Measurements from ENCODE around the gene HRCT1. TPM values are rescaled to one million over a fixed set of nuclear protein-coding genes. Genes with fewer than 3 reads are reported as not detected.

Gene HRCT1
- total RNA-seq, 2 donors from 2014 or later, result 4.9 to 12.5 TPM

DNA sequence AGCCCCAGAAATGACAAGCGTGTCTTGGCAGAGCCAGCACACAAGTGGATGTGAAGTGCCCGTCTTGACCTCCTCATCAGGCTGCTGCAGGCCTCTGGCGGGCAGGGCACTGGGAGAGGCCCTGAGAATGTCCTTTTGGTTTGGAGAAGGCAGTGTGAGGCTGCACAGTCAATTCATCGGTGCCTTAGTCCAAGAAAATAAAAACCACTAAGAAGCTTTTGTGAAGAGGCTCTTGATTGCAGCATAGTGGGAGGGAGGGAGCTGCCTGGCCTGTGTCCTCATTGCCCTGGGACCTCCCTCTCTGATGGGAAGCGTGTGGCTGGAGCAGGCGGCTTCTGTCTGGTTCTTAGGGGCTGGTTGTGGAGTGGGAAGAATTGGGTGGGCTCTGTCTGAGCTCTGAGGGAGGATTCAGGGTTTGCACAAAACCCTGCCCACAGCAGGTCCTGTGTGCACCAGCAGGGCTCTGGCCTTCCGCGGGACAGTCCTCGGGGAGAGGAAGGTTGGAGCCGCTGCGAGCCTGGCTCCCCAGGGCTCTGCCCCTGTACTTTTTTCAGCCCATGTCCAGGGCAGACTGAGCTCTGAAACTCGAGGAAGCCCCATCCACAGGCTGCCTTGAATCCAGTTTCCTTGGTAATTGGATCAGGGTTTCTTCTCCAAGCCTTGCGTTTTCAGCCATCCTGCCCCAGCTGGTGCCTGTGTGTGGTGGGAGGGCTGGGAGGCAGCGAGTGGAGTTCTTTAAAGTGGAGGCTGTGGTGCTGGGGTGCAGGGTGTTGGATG is 1.1 kb downstream of the HRCT1 start:
- peak; percentile 87 for DNase-seq (ENCODE audit: low spot score)
- TF ChIP-seq, protein P1, sequence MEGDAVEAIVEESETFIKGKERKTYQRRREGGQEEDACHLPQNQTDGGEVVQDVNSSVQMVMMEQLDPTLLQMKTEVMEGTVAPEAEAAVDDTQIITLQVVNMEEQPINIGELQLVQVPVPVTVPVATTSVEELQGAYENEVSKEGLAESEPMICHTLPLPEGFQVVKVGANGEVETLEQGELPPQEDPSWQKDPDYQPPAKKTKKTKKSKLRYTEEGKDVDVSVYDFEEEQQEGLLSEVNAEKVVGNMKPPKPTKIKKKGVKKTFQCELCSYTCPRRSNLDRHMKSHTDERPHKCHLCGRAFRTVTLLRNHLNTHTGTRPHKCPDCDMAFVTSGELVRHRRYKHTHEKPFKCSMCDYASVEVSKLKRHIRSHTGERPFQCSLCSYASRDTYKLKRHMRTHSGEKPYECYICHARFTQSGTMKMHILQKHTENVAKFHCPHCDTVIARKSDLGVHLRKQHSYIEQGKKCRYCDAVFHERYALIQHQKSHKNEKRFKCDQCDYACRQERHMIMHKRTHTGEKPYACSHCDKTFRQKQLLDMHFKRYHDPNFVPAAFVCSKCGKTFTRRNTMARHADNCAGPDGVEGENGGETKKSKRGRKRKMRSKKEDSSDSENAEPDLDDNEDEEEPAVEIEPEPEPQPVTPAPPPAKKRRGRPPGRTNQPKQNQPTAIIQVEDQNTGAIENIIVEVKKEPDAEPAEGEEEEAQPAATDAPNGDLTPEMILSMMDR (IDR thresholded peaks at IDR 0.05), result no peak
- Histone ChIP-seq H3K27me3 (no peaks in the 10 kb centered on the region), H3K27ac (peak overlapping the region; percentile 88 to 96), H3K36me3 (no peaks in the 10 kb centered on the region), H3K4me1 (peaks cover 0 to 82% of the 10 kb centered on the region in 2 donors), H3K4me3 (peak overlapping the region; percentile 33 to 43), H3K9me3 (no peaks in the 10 kb centered on the region)

DNA sequence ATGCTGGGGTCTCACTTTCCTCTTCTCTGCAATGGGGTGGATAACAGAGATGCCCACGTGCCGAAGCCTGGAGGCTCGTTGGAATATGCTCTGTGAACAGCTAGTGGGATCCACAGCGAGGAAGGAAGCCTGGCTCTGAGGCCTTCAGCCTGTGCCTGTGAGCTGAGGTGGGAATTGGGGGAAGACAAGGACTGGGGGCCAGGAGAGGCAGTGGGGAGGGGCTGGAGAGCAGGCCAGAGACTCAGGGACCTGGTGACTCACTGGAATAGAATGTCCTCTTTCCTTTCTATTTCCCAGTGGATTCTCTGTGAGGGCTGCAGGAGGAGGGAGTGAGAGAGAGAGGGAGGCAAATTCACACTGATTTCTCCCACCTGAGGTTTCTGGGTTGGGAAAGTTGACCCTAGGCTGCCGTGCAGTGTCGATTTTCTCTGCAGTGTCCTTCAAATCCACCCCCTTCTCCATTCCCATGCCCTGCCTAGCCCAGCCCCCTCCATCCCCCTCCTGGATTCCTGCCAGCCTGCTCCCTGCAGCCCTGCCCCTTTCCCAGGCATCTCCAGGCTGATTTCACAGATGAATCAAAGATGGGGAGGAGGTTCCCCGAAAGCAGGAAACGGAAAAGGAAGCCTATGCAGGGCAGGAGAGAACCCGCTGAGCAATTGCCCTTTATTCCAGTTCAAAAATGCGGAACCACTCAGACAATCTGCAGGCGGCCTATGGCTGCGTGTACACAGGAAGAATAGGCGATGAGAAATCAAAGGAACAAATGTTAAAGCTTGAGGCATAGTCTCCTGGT is 1.9 kb downstream of the HRCT1 start:
- no peaks in the 10 kb centered on the region for H3K36me3 ChIP-seq
- TF ChIP-seq, protein P1 (IDR thresholded peaks at IDR 0.05), result no peak
- H3K27ac ChIP-seq, result peak overlapping the region; percentile 88 to 96
- DNase-seq (ENCODE audit: low spot score), result peak; percentile 85
- no peaks in the 10 kb centered on the region for H3K27me3 ChIP-seq
- peak overlapping the region; percentile 33 to 43 for H3K4me3 ChIP-seq
- no peaks in the 10 kb centered on the region for H3K9me3 ChIP-seq
- peaks cover 0 to 88% of the 10 kb centered on the region in 2 donors for H3K4me1 ChIP-seq

DNA sequence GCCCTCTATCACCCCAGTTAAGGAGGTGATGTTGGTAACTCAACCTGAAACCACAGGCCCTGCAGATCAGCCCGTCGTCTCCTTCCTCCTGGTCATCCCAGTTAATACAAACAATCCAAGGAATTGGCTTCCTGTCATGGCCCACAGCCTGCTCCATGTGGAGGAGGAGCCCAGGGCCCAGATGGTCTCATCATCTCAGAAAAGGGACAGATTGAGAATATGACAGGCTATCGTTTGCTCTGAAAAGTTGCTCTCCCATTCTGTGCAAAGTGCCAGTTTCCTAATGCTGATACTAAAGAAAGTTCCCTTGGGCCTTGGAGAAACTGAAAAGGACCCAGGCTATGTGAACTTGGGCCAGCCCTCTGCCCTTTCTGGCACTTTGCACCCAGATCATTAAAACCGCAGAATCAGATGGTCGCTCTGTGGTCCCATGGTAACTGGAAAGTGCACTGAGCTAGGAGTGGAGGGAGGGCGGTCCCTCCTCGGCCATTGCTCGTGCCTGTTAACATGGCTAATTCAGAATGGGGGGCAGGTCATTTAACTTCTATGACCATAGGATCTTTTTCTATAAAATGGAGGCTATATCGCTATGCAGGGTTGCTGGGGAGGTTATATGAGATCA is 2.6 kb downstream of the HRCT1 start:
- Histone ChIP-seq H3K4me1 (peaks cover 0 to 86% of the 10 kb centered on the region in 2 donors), H3K27ac (peak overlapping the region; percentile 88 to 96)
- DNase-seq (ENCODE audit: low spot score), result peak; percentile 66

DNA sequence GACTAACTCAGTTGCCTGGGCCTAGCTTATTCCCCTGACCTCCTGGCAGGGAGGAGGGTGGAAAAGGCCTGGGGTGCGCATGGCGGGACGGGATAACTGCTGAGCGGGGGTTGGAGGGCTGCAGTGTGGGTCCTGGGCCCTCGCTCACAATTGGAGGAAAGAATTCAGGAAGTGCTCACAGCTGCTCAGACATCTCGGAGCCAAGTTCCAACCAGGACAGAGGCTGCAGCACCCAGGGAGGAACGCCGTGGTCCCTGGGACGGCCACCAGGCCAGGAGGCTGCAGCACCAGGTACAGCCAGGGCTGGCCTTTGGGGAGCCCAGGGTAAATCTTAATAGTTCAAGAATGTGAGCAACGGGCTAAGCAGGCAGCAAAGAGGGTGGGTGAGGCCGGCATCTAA is 3.3 kb downstream of the HRCT1 start, which contains the start of gene SPAAR:
SPAAR (plus strand) TSS at position 217 of the 400 bp plus-strand sequence. CDS start 974 bp downstream, outside the sequence.
- Histone ChIP-seq H3K36me3 (no peaks in the 10 kb centered on the region), H3K27me3 (no peaks in the 10 kb centered on the region), H3K4me1 (peaks cover 0 to 89% of the 10 kb centered on the region in 2 donors), H3K4me3 (peak within 1 kb of the TSS; percentile 28 to 43), H3K27ac (peak within 1 kb of the TSS; percentile 88 to 96), H3K9me3 (no peaks in the 10 kb centered on the region)
- no peak for DNase-seq (ENCODE audit: low spot score)
- TF ChIP-seq, protein P1 (IDR thresholded peaks at IDR 0.05), result no peak

More for the DNA sequence above, 2.6 kb downstream of the HRCT1 start:
- Histone ChIP-seq H3K27me3 (no peaks in the 10 kb centered on the region), H3K9me3 (no peaks in the 10 kb centered on the region), H3K4me3 (peak overlapping the region in 1 of 2 donors; percentile 43), H3K36me3 (no peaks in the 10 kb centered on the region)
- TF ChIP-seq, protein P1 (IDR thresholded peaks at IDR 0.05), result no peak

DNA sequence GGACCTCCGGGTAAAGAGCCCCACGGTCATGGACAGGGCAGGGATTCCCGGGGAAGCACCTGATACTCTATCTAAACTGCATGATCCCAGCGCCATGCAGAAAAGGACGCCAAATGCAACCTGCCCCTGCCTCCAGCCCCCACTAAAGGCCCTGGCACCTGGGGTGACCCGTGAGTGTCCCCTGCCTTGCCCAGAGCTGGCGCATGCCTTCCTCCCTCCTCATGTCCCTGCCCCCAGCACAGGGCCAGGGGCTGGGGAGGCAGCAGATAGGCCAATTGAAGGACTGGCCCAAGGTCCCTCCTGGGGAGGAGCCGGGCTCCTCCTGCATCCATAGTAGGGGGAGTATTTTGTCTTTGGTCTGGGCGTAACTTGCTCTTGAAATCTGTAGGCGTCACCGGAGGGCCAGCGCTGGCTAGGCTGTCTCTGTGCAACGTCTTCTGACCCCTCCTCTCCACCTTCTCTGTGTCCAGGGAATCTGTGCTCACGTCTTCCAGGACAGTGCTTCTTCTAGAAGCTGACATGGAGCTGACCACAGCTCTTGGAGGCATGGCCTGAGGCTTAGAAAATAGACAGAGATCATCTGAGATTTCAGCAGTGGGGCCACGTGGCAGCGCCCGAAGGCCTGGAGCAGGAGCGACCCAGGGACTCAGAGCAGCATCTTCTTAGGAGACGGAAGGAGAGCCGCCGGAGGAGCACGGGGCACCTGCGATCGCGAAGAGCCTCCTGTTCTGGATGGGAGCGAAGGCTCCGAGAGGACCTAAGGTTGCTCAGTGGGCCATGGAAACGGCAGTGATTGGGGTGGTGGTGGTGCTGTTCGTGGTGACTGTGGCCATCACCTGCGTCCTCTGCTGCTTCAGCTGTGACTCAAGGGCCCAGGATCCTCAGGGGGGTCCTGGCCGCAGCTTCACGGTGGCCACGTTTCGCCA is 3.9 kb downstream of the HRCT1 start:
- peak; percentile 75 for DNase-seq (ENCODE audit: low spot score)
- peak overlapping the region; percentile 28 to 43 for H3K4me3 ChIP-seq
- H3K9me3 ChIP-seq, result no peaks in the 10 kb centered on the region
- TF ChIP-seq, protein P1 (IDR thresholded peaks at IDR 0.05), result no peak
- peak overlapping the region; percentile 88 to 96 for H3K27ac ChIP-seq
- H3K4me1 ChIP-seq, result peaks cover 0 to 89% of the 10 kb centered on the region in 2 donors
- H3K36me3 ChIP-seq, result no peaks in the 10 kb centered on the region
- H3K27me3 ChIP-seq, result no peaks in the 10 kb centered on the region
